GM12875 (cell line): Measurements from ENCODE around the gene TRIM63.

Source experiments
- H3K4me3 ChIP-seq: one replicate; pipeline ENCODE4 v1.5.1; 2011; ENCODE audit warnings: low read depth, low read length, control low read depth
- TF ChIP-seq, protein P1 (sequence below): IDR thresholded peaks from 2 replicates; pipeline ENCODE4 v1.5.1; 2011; ENCODE audit warnings: low read depth, mild to moderate bottlenecking, control low read depth, inconsistent platforms, low read length, moderate library complexity, borderline replicate concordance; ENCODE audit not compliant: insufficient read depth

The TRIM63 gene

DNA sequence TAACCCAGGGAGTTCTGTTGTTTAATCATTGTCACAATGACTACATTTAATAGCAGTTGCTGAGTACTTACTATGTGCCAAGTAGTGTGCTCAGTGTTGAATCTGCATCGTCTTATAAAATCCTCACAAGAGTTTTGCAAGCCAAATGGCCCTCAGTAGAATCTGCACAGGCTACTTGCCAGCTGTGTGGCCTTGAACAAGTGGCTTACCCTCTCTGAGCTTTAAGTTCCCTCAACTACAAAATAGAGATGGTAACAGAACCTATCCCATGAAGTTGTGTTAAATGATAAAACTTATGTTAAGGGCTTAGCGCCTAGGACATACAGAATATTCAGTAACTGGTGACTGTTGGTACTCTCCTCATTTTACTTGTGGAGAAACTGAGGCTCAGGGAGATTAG, 12.4 kb downstream of the TRIM63 start:
- no peak overlapping the region for H3K4me3 ChIP-seq
- TF ChIP-seq, protein P1, sequence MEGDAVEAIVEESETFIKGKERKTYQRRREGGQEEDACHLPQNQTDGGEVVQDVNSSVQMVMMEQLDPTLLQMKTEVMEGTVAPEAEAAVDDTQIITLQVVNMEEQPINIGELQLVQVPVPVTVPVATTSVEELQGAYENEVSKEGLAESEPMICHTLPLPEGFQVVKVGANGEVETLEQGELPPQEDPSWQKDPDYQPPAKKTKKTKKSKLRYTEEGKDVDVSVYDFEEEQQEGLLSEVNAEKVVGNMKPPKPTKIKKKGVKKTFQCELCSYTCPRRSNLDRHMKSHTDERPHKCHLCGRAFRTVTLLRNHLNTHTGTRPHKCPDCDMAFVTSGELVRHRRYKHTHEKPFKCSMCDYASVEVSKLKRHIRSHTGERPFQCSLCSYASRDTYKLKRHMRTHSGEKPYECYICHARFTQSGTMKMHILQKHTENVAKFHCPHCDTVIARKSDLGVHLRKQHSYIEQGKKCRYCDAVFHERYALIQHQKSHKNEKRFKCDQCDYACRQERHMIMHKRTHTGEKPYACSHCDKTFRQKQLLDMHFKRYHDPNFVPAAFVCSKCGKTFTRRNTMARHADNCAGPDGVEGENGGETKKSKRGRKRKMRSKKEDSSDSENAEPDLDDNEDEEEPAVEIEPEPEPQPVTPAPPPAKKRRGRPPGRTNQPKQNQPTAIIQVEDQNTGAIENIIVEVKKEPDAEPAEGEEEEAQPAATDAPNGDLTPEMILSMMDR = no peak

DNA sequence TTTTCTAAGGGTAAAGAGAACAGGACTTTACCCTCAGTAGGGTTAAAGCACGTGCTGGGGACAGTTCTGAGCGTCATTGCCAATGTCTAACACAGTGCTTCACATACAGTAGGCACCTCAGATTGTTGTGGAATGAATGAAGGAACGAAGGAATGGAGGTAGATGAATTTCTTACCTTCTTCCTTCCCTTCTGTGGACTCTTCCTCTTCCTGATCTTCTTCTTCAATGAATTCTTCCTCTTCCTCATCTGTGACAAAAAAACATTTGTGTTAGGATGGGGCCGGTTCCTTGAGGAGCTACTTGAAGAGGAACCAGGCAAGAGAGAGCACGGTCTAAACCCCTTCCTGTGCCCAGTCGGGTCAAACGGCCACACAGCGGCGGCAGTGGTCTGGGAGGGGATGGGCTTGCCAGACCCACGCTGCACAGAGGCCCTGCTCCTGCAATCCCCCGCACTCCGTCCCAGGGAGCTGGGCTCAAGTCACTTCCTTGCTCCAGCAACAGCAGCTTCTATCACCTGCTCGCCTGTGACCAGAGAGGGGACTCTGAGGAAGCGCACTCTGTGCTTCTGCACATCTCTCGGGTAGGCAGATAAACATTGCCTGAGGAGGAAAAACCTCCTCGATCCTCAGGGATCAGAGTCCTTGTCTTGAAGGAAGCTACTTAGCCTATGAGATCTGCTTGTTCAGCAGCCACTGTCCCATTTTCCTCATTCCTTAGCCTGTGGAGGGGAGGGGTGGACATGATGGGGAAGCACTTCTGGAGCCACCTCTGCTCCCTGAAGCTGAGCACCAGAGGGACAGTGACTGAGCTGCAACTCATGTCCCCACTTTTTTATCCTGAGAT, 13.5 kb downstream of the TRIM63 start:
- no peak overlapping the region for H3K4me3 ChIP-seq
- TF ChIP-seq, protein P1 = no peak

DNA sequence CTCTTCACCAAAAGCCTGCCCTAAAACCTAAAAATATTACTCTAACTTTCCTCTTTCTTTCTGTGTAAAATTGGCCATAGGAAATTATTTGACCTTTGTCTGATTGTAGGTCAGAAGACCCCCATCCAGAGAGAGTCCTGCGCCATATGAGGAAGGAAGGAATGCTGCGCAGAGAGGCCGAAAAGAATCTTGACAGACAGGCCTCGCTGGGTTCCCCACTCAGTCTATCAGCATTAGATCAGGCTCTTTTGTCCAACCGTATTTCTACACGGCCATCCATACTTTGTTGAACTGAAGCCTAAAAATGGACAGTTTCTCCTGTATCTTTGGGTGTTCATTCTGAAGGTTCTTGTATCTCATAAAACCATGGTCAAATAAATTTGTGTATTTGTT, 17.2 kb downstream of the TRIM63 start:
- TF ChIP-seq, protein P1 = no peak
- H3K4me3 ChIP-seq = no peak overlapping the region

DNA sequence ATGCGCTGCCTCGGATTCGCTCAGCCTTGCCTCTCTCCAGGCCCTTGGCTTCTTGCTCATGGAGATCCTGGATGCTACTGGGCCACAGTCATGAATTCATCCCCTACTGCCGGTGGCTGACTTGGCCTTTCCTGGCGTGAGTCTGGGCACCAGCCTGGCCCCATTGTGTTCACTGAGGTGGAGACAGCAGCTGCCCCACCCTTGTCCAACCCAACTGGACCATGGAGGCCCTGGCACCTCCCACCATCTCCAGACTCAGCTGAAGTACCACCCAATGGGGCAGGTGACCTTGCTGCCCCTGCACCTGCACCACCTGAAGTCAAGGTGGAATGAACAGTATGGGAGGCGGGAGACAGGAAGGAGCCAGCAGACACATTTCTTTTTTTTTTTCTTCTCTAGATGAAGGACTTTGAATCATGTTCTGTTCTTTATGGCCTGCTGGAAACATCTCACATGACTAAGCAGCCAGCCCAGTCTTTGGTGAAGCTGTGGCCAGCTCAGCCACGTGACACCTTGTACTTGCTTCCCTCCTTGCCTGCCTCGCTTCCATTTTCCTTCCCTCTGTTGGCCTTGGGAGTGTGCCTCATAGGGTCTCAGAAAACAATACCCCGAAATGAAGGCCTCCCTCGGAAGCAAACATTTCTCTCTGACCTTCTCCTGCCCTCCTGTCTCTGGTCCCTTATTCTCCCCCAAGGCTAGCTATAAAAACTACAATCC, 17.7 kb downstream of the TRIM63 start:
- H3K4me3 ChIP-seq = no peak overlapping the region
- TF ChIP-seq, protein P1 = no peak

DNA sequence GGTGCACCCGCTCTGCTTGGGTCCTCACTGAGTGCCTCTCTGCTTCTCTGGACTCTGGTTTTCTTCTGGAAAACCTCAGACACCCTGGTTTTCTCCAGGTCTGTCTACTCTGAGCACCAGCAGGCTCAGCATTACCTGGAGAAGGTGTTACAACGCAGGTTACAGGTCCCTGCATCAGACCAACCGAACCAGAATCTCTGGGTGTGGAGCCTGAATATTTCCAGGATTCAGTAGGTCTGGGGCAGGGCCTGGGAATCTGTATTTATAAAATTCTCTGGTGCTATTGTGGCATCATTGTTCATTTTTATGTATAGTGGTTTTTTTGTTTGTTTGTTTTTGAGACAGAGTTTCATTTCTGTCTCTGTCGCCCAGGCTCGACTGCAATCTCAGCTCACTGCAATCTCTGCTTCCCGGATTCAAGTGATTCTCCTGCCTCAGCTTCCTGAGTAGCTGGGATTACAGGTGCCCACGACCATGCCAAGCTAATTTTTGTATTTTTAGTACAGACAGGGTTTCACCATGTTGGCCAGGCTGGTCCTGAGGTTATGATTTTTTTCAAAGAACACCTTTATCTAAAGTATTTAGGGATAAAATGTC, 20.1 kb downstream of the TRIM63 start:
- TF ChIP-seq, protein P1 = no peak
- no peak overlapping the region for H3K4me3 ChIP-seq

DNA sequence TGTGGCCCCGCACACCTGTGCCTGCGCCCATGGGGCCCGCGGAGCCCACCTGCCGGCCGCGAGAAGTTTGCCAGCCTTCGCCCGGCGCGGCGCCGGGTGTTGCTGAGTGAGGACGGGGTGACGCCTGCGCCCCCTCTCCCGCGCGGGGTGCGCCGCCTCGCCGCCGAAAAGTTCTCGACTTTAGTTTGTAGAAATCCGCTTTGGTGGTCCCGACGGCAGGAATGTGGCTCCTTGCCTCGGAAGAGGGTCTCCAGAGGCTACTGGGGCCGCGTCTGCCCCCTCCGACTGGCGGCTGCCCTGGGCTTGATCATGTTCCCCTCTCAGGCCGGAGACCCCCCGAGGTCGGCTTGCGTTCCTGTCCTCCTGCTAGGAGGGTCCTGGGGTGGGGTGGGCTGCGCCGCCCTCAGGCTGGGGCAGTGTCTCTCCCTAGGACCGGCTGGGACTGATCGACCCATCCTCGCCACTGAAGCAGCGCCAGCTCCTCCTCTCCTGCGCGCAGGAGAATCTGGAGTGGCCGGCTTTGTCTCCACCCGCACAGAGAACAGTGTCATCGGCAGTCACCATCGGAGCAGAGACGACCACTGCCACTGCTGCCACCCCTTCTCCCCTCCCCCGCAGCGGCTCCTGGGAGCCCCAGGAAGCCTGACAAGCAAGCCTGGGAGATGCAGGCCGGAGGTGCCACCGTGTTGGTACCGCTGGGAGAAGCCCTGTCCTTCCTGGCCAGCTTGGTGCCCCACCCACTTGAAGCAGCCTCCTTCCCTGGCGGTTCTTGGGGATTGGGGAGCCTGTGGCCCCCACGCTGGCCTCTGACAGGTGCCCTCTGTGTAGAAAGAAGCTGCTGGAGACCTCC, 21.0 kb downstream of the TRIM63 start:
- no peak overlapping the region for H3K4me3 ChIP-seq
- TF ChIP-seq, protein P1 = no peak
